Parathyroid adenoma (tissue), 2 donors: ENCODE data around the gene REN.
A peak's percentile ranks its signal among the peaks of the same experiment; 100 is the strongest.

ENCODE experiments used
- H2AFZ ChIP-seq: fragments of 300-600 bp; sonication (generic); one replicate; pipeline ENCODE4 v1.7.0; 2017; ENCODE audit warnings: antibody characterized with exemption, mild to moderate bottlenecking
- H3K27ac ChIP-seq: fragments of 300-600 bp; sonication (generic); one replicate; pipeline ENCODE4 v1.7.0; 2017
- H3K27me3 ChIP-seq: fragments of 300-600 bp; sonication (generic); one replicate; pipeline ENCODE4 v1.7.0; 2017; ENCODE audit warnings: low read length; ENCODE audit not compliant: control insufficient read depth, insufficient read depth
- H3K36me3 ChIP-seq: fragments of 300-600 bp; sonication (generic); one replicate; pipeline ENCODE4 v1.7.0; 2017; ENCODE audit warnings: low read length; ENCODE audit not compliant: control insufficient read depth, insufficient read depth
- H3K4me1 ChIP-seq: fragments of 300-600 bp; sonication (generic); one replicate; pipeline ENCODE4 v1.7.0; 2017; ENCODE audit warnings: control low read depth
- H3K4me2 ChIP-seq: fragments of 300-600 bp; sonication (generic); one replicate; pipeline ENCODE4 v1.7.0; 2017; ENCODE audit warnings: low read length
- H3K4me3 ChIP-seq: fragments of 300-600 bp; sonication (generic); one replicate; pipeline ENCODE4 v1.7.0; 2017; ENCODE audit warnings: low read depth, low read length
- H3K79me2 ChIP-seq: fragments of 300-600 bp; sonication (generic); one replicate; pipeline ENCODE4 v1.7.0; 2017; ENCODE audit warnings: control low read depth
- H3K9ac ChIP-seq: fragments of 300-600 bp; sonication (generic); one replicate; pipeline ENCODE4 v1.7.0; 2017; ENCODE audit warnings: mild to moderate bottlenecking
- H3K9me3 ChIP-seq: fragments of 300-600 bp; sonication (generic); one replicate; pipeline ENCODE4 v1.7.0; 2017; ENCODE audit warnings: low read length; ENCODE audit not compliant: control insufficient read depth
- TF ChIP-seq, protein P1 (sequence below): fragments of 300-600 bp; sonication (generic); IDR thresholded peaks from one replicate; pipeline ENCODE4 v1.7.0; 2017; ENCODE audit warnings: antibody characterized with exemption, mild to moderate bottlenecking
- donor health status: primary hyperparathyroidism.

REN gene

GRCh38 chr1:204166219-204166618 is at the start of gene REN:
Gene REN, minus strand, starts transcription at chr1:204166337. Its CDS starts 44 bp downstream, at chr1:204166293.
- Histone ChIP-seq H3K36me3 (no peaks in the 10 kb centered on the region), H3K79me2 (no peaks in the 10 kb centered on the region), H2AFZ (no peak within 1 kb of the TSS), H3K9me3 (no peaks in the 10 kb centered on the region), H3K27ac (no peak within 1 kb of the TSS), H3K9ac (no peak within 1 kb of the TSS), H3K4me1 (no peaks in the 10 kb centered on the region), H3K4me3 (no peak within 1 kb of the TSS), H3K27me3 (no peaks in the 10 kb centered on the region), H3K4me2 (no peak within 1 kb of the TSS)
- TF ChIP-seq, protein P1, sequence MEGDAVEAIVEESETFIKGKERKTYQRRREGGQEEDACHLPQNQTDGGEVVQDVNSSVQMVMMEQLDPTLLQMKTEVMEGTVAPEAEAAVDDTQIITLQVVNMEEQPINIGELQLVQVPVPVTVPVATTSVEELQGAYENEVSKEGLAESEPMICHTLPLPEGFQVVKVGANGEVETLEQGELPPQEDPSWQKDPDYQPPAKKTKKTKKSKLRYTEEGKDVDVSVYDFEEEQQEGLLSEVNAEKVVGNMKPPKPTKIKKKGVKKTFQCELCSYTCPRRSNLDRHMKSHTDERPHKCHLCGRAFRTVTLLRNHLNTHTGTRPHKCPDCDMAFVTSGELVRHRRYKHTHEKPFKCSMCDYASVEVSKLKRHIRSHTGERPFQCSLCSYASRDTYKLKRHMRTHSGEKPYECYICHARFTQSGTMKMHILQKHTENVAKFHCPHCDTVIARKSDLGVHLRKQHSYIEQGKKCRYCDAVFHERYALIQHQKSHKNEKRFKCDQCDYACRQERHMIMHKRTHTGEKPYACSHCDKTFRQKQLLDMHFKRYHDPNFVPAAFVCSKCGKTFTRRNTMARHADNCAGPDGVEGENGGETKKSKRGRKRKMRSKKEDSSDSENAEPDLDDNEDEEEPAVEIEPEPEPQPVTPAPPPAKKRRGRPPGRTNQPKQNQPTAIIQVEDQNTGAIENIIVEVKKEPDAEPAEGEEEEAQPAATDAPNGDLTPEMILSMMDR = no peak

DNA sequence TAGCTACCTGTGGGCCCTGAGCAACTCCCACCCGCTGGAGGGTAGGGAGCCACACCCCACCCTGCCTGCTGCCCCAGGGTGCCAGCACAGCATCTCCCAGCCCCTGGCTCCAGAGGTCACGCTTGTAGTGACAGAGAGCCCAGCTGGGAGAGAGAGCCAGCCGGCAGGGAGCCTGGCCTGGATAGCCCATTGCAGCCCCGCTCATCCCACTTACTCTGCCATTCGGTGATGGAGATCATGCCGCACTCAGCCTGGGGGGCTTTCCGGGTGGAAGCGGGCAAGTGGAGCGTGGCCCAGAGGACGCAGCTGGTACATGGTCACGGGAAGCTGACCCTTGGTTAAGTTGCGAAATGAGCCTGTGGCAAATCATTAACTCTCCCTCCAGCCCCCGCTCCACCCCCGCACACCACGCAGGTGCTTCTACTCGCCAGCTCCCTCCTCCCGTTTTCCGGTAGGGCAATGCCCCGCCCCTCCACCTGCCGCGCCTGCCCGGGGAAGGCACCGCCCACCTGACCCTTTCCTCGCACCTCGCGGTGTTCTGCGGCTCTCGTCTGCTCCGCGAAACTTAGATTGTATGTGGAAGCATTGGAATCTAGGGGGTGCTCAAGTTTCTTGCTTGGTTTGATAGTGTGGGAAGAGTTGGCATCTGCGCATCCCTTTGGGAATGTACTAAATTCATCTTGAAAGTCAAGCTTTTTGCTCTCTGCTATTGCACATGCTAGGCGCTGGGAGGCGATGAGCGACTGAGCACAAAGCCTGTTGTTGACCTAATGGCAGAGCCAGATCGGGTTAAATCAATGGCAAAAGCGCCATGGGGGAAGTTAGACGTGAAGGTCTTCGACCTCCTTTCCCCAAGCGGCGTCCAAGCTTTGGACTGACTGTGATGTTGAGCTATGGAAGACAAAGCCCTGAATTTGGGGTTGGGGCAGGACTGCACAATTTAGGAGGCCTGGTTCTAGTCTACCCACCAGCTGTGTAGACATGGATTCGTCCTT is 47.8 kb upstream of the REN start, which contains the start of gene GOLT1A:
TSS of gene GOLT1A (minus strand) at position 321 of the 995 bp plus-strand sequence. CDS start at position 239, 82 bp downstream.
- Histone ChIP-seq H3K79me2 (no peaks in the 10 kb centered on the region), H3K4me1 (no peaks in the 10 kb centered on the region), H3K27me3 (no peaks in the 10 kb centered on the region), H3K9me3 (no peaks in the 10 kb centered on the region), H3K4me2 (peak within 1 kb of the TSS; percentile 71), H3K36me3 (no peaks in the 10 kb centered on the region), H3K4me3 (peak within 1 kb of the TSS; percentile 46), H3K27ac (no peak within 1 kb of the TSS), H2AFZ (peak within 1 kb of the TSS; percentile 44), H3K9ac (no peak within 1 kb of the TSS)
- TF ChIP-seq, protein P1 = peak; percentile 29

DNA sequence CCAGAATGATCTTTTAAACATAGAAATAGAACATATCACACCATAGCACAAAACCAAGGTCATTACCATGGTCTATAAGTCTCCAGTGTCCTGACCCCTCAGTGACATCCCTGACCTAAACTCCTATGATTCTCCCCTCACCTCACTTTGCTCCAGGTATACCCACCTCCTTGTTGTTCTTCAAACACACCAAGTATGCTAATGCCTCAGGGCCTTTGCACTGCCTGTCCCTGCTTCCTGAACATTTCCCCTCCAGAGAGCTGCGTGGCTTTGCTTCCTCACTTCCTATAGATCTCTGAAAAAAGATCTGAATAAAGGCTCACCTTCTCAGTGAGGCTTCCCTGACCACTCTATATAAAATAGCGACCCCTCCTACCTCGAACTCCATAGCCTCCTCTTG is 46.6 kb upstream of the REN start:
- H3K79me2 ChIP-seq = no peaks in the 10 kb centered on the region
- H3K9me3 ChIP-seq = no peaks in the 10 kb centered on the region

GRCh38 chr1:204211046-204211445 is 44.9 kb upstream of the REN start:
- Histone ChIP-seq H3K36me3 (no peaks in the 10 kb centered on the region), H3K27ac (no peak overlapping the region), H3K9ac (no peak overlapping the region), H3K4me2 (no peak overlapping the region), H3K4me3 (no peak overlapping the region), H3K4me1 (peaks cover 11% of the 10 kb centered on the region), H2AFZ (no peak overlapping the region), H3K9me3 (no peaks in the 10 kb centered on the region), H3K27me3 (no peaks in the 10 kb centered on the region), H3K79me2 (no peaks in the 10 kb centered on the region)
- TF ChIP-seq, protein P1 = no peak

More for the DNA sequence above, 46.6 kb upstream of the REN start:
- Histone ChIP-seq H3K4me1 (no peaks in the 10 kb centered on the region), H3K4me2 (no peak overlapping the region), H2AFZ (no peak overlapping the region), H3K9ac (no peak overlapping the region), H3K27ac (no peak overlapping the region), H3K36me3 (no peaks in the 10 kb centered on the region), H3K27me3 (no peaks in the 10 kb centered on the region), H3K4me3 (no peak overlapping the region)
- TF ChIP-seq, protein P1 = no peak
